Activated T-helper 1 cell treated with anti-CD3 and anti-CD28 coated beads, Interleukin-12 subunit alpha, Interleukin-12 subunit beta, Interleukin-2, Interleukin-4 antibody, amounts not matched to agents 30 ng/mL and 10 ng/mL and 1 ng/mL, durations not matched to agents 14 hours and 24 hours and 36 hours (primary cell): ENCODE measurements around the gene EXOC3. TPM values are rescaled to one million over a fixed set of nuclear protein-coding genes. Genes with fewer than 3 reads are reported as not detected.
"Not testable (repeated sequence)": the region's sequence is repeated elsewhere in the genome, so short reads cannot be mapped to it uniquely, and the experiment has no call there.

Experiments used
- DNase-seq: peaks from one replicate; pipeline ENCODE4 v3.0.0; 2021; ENCODE audit warnings: low spot score
- H3K27ac Mint-ChIP-seq: one replicate; pipeline ENCODE4 v1.8.0; 2021; ENCODE audit warnings: mild to moderate bottlenecking, mixed read lengths
- H3K27me3 Mint-ChIP-seq: one replicate; pipeline ENCODE4 v1.8.0; 2022; ENCODE audit warnings: mild to moderate bottlenecking, moderate library complexity, mixed read lengths; ENCODE audit not compliant: insufficient read depth
- H3K36me3 Mint-ChIP-seq: one replicate; pipeline ENCODE4 v1.8.0; 2021; ENCODE audit warnings: low read depth, mixed read lengths
- H3K4me1 Mint-ChIP-seq: one replicate; pipeline ENCODE4 v1.8.0; 2021; ENCODE audit warnings: low read depth, mixed read lengths
- H3K4me3 Mint-ChIP-seq: one replicate; pipeline ENCODE4 v1.8.0; 2021; ENCODE audit warnings: mild to moderate bottlenecking, moderate library complexity, mixed read lengths
- H3K9me3 Mint-ChIP-seq: one replicate; pipeline ENCODE4 v1.8.0; 2021; ENCODE audit warnings: mixed read lengths
- intact Hi-C: fragments of 100-400 bp; cut with micrococcal nuclease; formaldehyde crosslinking; loops from one replicate; pipeline ENCODE4 v1.15.1; 2024
- total RNA-seq: library from RNA; stranded (reverse); gene quantifications from 2 replicates; pipeline ENCODE4 v1.2.3, GENCODE V29; 2022

The EXOC3 gene
- total RNA-seq, 1 donor from 2014 or later: 59.6 TPM

- no peak overlapping the region for H3K27ac Mint-ChIP-seq
- H3K9me3 Mint-ChIP-seq: no peaks in the 10 kb centered on the region
- H3K27me3 Mint-ChIP-seq: peaks cover 3% of the 10 kb centered on the region
- intact Hi-C loops: no loop called here
- H3K4me1 Mint-ChIP-seq: no peaks in the 10 kb centered on the region
- no peak for DNase-seq
- H3K4me3 Mint-ChIP-seq: no peak overlapping the region
- no peaks in the 10 kb centered on the region for H3K36me3 Mint-ChIP-seq
These were observed 38.4 kb downstream of the EXOC3 start for GRCh38 chr5:481347-481746.

DNA sequence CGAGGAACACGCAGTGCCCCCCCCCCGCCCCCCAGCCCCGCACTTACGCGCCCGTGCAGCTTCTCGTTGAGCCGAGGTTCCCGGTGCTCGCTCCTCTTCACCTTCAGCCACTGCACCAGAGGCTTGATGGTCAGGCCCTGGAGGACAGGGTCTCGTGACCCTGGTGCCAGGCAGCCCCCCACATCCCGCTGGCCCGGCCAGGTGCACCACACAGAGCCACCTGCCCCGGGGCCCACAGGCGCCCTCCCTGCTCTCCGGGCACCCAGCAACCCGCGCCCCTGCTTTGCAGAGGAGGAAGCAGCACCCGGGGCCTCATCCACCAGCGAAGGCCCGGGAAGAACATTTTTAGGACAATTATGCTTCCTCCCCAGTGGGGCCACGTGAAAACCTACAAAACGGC is 39.0 kb downstream of the EXOC3 start:
- H3K9me3 Mint-ChIP-seq: no peaks in the 10 kb centered on the region
- H3K27ac Mint-ChIP-seq: no peak overlapping the region
- intact Hi-C loops: no loop called here
- no peaks in the 10 kb centered on the region for H3K36me3 Mint-ChIP-seq
- H3K4me1 Mint-ChIP-seq: no peaks in the 10 kb centered on the region
- DNase-seq: no peak
- peaks cover 1% of the 10 kb centered on the region for H3K27me3 Mint-ChIP-seq
- no peak overlapping the region for H3K4me3 Mint-ChIP-seq

- DNase-seq: no peak
- H3K36me3 Mint-ChIP-seq: no peaks in the 10 kb centered on the region
- peaks cover 1% of the 10 kb centered on the region for H3K27me3 Mint-ChIP-seq
- H3K9me3 Mint-ChIP-seq: no peaks in the 10 kb centered on the region
- intact Hi-C loops: no loop called here
- no peak overlapping the region for H3K27ac Mint-ChIP-seq
- H3K4me1 Mint-ChIP-seq: no peaks in the 10 kb centered on the region
- no peak overlapping the region for H3K4me3 Mint-ChIP-seq
These were observed 39.5 kb downstream of the EXOC3 start for GRCh38 chr5:482506-482905.

- H3K27me3 Mint-ChIP-seq: peaks cover 1% of the 10 kb centered on the region
- no peak overlapping the region for H3K4me3 Mint-ChIP-seq
- DNase-seq: no peak
- H3K4me1 Mint-ChIP-seq: no peaks in the 10 kb centered on the region
- no peaks in the 10 kb centered on the region for H3K36me3 Mint-ChIP-seq
- H3K9me3 Mint-ChIP-seq: no peaks in the 10 kb centered on the region
- intact Hi-C loops: no loop called here
- H3K27ac Mint-ChIP-seq: no peak overlapping the region
These were observed 40.0 kb downstream of the EXOC3 start for GRCh38 chr5:483011-483410.

- Mint-ChIP-seq H3K36me3 (no peaks in the 10 kb centered on the region), H3K4me1 (no peaks in the 10 kb centered on the region), H3K27me3 (peaks cover 1% of the 10 kb centered on the region), H3K4me3 (no peak overlapping the region), H3K27ac (no peak overlapping the region), H3K9me3 (no peaks in the 10 kb centered on the region)
- DNase-seq: no peak
- intact Hi-C loops: no loop called here
These were observed 40.6 kb downstream of the EXOC3 start for GRCh38 chr5:483434-484140.

DNA sequence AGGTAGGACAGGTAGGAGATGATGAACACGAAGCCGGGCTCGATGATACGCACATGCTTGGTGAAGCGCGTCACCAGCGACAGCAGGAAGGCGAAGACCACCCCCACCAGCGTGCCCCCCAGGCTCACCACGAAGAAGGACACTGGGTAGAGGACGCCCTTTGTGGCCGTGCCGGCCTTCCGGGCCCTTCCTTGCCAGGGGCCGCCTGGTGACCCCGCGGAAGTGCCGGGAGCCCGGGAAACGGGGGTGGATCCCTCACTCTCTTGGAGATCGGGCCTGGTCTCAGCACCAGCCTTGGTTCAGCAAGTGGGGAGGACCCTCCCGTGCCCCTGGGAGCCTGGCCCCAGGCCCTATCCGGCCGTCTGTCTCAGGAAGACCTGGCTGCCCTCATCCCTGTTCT is 41.6 kb downstream of the EXOC3 start:
- Mint-ChIP-seq H3K27me3 (peaks cover 1% of the 10 kb centered on the region), H3K4me1 (no peaks in the 10 kb centered on the region), H3K9me3 (no peaks in the 10 kb centered on the region), H3K36me3 (no peaks in the 10 kb centered on the region), H3K4me3 (no peak overlapping the region), H3K27ac (no peak overlapping the region)
- intact Hi-C loops: no loop called here
- no peak for DNase-seq

- Mint-ChIP-seq H3K27ac (no peak overlapping the region), H3K27me3 (peaks cover 1% of the 10 kb centered on the region), H3K9me3 (no peaks in the 10 kb centered on the region)
These were observed 42.4 kb downstream of the EXOC3 start for GRCh38 chr5:485113-485945.

GRCh38 chr5:485946-486491 is 43.0 kb downstream of the EXOC3 start:
- Mint-ChIP-seq H3K4me1 (no peaks in the 10 kb centered on the region), H3K27ac (no peak overlapping the region), H3K9me3 (no peaks in the 10 kb centered on the region), H3K36me3 (no peaks in the 10 kb centered on the region), H3K4me3 (no peak overlapping the region), H3K27me3 (peaks cover 1% of the 10 kb centered on the region)
- intact Hi-C loops: no loop called here
- no peak for DNase-seq

More at GRCh38 chr5:485113-485945, 42.4 kb downstream of the EXOC3 start:
- Mint-ChIP-seq H3K4me3 (no peak overlapping the region), H3K4me1 (no peaks in the 10 kb centered on the region), H3K36me3 (no peaks in the 10 kb centered on the region)
- intact Hi-C loops: no loop called here
- no peak for DNase-seq

GRCh38 chr5:486597-486996 is 43.6 kb downstream of the EXOC3 start:
- H3K27ac Mint-ChIP-seq, H3K4me3 Mint-ChIP-seq, H3K27me3 Mint-ChIP-seq, H3K4me1 Mint-ChIP-seq, H3K9me3 Mint-ChIP-seq, DNase-seq, intact Hi-C loops, H3K36me3 Mint-ChIP-seq: not testable (repeated sequence)

DNA sequence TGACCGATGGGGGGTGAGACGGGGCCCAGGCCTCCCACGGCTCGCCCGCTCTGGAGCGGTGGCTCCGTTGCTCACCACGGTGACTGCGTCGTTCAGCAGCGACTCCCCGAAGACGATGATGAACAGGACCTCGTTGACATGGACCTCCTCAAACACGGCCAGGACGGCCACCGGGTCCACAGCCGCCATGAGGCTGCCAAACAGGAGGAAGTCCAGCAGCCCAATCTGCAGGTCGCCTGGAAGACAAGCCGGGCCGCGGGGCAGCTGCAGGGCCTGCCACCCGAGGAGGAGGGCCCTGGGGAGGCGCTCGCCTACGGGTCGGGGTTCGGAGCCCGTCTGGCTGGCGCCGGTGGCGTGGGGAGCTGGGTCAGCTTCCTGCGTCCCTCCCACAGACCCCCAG is 45.3 kb downstream of the EXOC3 start:
- Mint-ChIP-seq H3K27me3 (peaks cover 1% of the 10 kb centered on the region), H3K4me3 (no peak overlapping the region), H3K27ac (no peak overlapping the region), H3K9me3 (no peaks in the 10 kb centered on the region), H3K36me3 (no peaks in the 10 kb centered on the region), H3K4me1 (no peaks in the 10 kb centered on the region)
- DNase-seq: no peak
- intact Hi-C loops: no loop called here

- intact Hi-C loops: no loop called here
- Mint-ChIP-seq H3K27me3 (peaks cover 1% of the 10 kb centered on the region), H3K27ac (no peak overlapping the region), H3K36me3 (no peaks in the 10 kb centered on the region), H3K4me1 (no peaks in the 10 kb centered on the region), H3K9me3 (no peaks in the 10 kb centered on the region), H3K4me3 (no peak overlapping the region)
- no peak for DNase-seq
These were observed 46.0 kb downstream of the EXOC3 start for GRCh38 chr5:488744-489688.

GRCh38 chr5:489689-490080 is 46.7 kb downstream of the EXOC3 start:
- no peak overlapping the region for H3K27ac Mint-ChIP-seq
- intact Hi-C loops: no loop called here
- peaks cover 1% of the 10 kb centered on the region for H3K27me3 Mint-ChIP-seq
- DNase-seq: no peak
- H3K36me3 Mint-ChIP-seq: no peaks in the 10 kb centered on the region
- H3K4me3 Mint-ChIP-seq: no peak overlapping the region
- no peaks in the 10 kb centered on the region for H3K9me3 Mint-ChIP-seq
- H3K4me1 Mint-ChIP-seq: no peaks in the 10 kb centered on the region
